ENCODE measurements around the gene PAX7.
A peak's percentile ranks its signal among the peaks of the same experiment; 100 is the strongest.

PAX7 gene

GRCh38 chr1:18711003-18711402, 80.4 kb downstream of the PAX7 start:
- DNase-seq = no peak

- no peak for DNase-seq
These were observed 81.0 kb downstream of the PAX7 start for GRCh38 chr1:18711536-18712251.

GRCh38 chr1:18712252-18712600, 81.6 kb downstream of the PAX7 start:
- DNase-seq = no peak

- DNase-seq = no peak
These were observed 83.9 kb downstream of the PAX7 start for GRCh38 chr1:18714404-18715175.

GRCh38 chr1:18716112-18716784, 85.6 kb downstream of the PAX7 start:
- no peak for DNase-seq

GRCh38 chr1:18716785-18717678, 86.4 kb downstream of the PAX7 start:
- DNase-seq = no peak

GRCh38 chr1:18719786-18720451, 89.3 kb downstream of the PAX7 start:
- DNase-seq = no peak

- DNase-seq = no peak
These were observed 90.4 kb downstream of the PAX7 start for GRCh38 chr1:18721041-18721440.

- no peak for DNase-seq
These were observed 91.1 kb downstream of the PAX7 start for GRCh38 chr1:18721776-18722175.

- DNase-seq = no peak
These were observed 91.6 kb downstream of the PAX7 start for GRCh38 chr1:18722270-18722669.

GRCh38 chr1:18723206-18723605, 92.6 kb downstream of the PAX7 start:
- no peak for DNase-seq

GRCh38 chr1:18723701-18724411, 93.2 kb downstream of the PAX7 start:
- DNase-seq = peak; percentile 69

GRCh38 chr1:18724801-18725200, 94.2 kb downstream of the PAX7 start:
- DNase-seq = no peak

GRCh38 chr1:18725231-18725895, 94.7 kb downstream of the PAX7 start:
- peak; percentile 18 for DNase-seq

GRCh38 chr1:18726368-18726767, 95.7 kb downstream of the PAX7 start:
- no peak for DNase-seq

- no peak for DNase-seq
These were observed 97.3 kb downstream of the PAX7 start for GRCh38 chr1:18727956-18728355.

GRCh38 chr1:18730321-18730720, 99.7 kb downstream of the PAX7 start:
- DNase-seq = no peak

GRCh38 chr1:18731148-18731547, 100.5 kb downstream of the PAX7 start:
- DNase-seq = no peak

- DNase-seq = no peak
These were observed 101.1 kb downstream of the PAX7 start for GRCh38 chr1:18731591-18732235.

- DNase-seq = no peak
These were observed 102.0 kb downstream of the PAX7 start for GRCh38 chr1:18732686-18733085.

- no peak for DNase-seq
These were observed 103.4 kb downstream of the PAX7 start for GRCh38 chr1:18734001-18734400.

Data from NCI-H2227 treated with DMSO at 0.1 percent for 48 hours (cell line).